ENCODE measurements around the gene GP9.
A peak's percentile ranks its signal among the peaks of the same experiment; 100 is the strongest.

GP9 gene

DNA sequence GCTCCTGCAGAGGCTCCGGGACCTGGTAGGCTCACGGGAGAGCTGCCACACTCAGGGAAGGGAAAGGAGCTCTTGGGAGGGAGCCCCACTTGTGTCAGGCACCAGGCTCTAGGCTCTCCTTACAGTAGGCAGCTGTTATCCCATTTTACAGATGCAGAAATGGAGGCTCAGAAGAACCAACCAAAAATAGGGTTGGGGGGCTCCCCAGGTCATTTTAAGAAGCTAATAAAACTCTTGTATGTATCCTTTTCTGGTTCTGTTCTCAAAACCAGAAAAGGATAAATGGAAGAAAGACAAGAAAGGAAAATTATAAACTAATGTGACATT lies 23.5 kb upstream of the GP9 start:
- TF ChIP-seq, protein P1, sequence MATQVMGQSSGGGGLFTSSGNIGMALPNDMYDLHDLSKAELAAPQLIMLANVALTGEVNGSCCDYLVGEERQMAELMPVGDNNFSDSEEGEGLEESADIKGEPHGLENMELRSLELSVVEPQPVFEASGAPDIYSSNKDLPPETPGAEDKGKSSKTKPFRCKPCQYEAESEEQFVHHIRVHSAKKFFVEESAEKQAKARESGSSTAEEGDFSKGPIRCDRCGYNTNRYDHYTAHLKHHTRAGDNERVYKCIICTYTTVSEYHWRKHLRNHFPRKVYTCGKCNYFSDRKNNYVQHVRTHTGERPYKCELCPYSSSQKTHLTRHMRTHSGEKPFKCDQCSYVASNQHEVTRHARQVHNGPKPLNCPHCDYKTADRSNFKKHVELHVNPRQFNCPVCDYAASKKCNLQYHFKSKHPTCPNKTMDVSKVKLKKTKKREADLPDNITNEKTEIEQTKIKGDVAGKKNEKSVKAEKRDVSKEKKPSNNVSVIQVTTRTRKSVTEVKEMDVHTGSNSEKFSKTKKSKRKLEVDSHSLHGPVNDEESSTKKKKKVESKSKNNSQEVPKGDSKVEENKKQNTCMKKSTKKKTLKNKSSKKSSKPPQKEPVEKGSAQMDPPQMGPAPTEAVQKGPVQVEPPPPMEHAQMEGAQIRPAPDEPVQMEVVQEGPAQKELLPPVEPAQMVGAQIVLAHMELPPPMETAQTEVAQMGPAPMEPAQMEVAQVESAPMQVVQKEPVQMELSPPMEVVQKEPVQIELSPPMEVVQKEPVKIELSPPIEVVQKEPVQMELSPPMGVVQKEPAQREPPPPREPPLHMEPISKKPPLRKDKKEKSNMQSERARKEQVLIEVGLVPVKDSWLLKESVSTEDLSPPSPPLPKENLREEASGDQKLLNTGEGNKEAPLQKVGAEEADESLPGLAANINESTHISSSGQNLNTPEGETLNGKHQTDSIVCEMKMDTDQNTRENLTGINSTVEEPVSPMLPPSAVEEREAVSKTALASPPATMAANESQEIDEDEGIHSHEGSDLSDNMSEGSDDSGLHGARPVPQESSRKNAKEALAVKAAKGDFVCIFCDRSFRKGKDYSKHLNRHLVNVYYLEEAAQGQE (IDR thresholded peaks at IDR 0.05; ENCODE audit: low read depth) = no peak
- TF ChIP-seq TEAD4 (IDR thresholded peaks at IDR 0.05) = no peak
- TF ChIP-seq MAX (IDR thresholded peaks at IDR 0.05) = no peak
- no peak for TF ChIP-seq TAF1 (IDR thresholded peaks at IDR 0.05; ENCODE audit: low read depth)
- TF ChIP-seq YY1 (IDR thresholded peaks at IDR 0.05; ENCODE audit: low read depth) = no peak

DNA sequence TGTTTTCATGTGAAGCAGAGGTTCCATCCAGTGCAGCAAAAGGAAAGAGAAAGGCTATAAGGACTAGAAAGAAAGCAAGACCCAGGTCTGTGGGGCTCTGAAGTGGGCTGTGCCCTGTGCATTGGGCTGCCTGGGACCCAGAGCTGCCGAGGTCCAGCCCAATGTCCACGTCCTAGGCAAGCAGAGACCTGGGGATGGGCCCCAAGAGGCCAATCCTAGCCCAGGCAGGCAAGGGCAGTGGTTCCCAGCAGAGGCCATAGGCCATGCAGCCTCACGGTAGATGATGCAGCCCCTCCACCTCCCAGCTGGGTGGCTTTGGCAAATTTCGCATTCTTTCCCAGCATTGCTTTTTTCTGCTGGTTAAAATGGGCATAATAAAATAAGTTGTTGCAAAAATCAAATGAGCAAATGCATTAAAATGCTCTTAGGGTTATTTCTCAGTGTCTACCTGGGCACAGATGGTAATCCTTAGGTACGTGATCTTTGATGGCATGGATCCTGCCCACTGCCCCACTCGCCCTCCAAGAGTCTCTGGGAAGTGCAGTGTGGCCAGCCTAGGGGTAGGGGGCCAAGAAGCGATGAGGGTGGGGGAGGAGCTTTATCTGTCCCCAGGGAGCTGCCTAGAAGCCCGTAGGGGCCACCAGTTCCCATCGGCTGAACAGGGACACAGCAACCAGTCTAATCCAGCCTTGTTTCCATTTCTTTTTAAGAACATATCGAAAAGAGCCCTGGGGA lies 22.3 kb upstream of the GP9 start:
- TF ChIP-seq, protein P1 (IDR thresholded peaks at IDR 0.05; ENCODE audit: low read depth) = no peak
- TF ChIP-seq MAX (IDR thresholded peaks at IDR 0.05) (no peak), RAD21 (IDR thresholded peaks at IDR 0.05; ENCODE audit: low read depth) (no peak), EGR1 (IDR thresholded peaks at IDR 0.05) (no peak), NFIC (IDR thresholded peaks at IDR 0.05) (no peak), FOXM1 (IDR thresholded peaks at IDR 0.05; ENCODE audit: borderline replicate concordance, low read depth) (no peak), CEBPB (IDR thresholded peaks at IDR 0.05) (no peak), YY1 (IDR thresholded peaks at IDR 0.05; ENCODE audit: low read depth) (no peak), CREB1 (IDR thresholded peaks at IDR 0.05; ENCODE audit: low read depth) (no peak), TAF1 (IDR thresholded peaks at IDR 0.05; ENCODE audit: low read depth) (no peak), EP300 (IDR thresholded peaks at IDR 0.05; ENCODE audit: borderline replicate concordance) (no peak), ZBTB7A (IDR thresholded peaks at IDR 0.05; ENCODE audit: low read depth) (no peak)
- TF ChIP-seq, protein P2, sequence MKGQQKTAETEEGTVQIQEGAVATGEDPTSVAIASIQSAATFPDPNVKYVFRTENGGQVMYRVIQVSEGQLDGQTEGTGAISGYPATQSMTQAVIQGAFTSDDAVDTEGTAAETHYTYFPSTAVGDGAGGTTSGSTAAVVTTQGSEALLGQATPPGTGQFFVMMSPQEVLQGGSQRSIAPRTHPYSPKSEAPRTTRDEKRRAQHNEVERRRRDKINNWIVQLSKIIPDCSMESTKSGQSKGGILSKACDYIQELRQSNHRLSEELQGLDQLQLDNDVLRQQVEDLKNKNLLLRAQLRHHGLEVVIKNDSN (IDR thresholded peaks at IDR 0.05) = no peak

DNA sequence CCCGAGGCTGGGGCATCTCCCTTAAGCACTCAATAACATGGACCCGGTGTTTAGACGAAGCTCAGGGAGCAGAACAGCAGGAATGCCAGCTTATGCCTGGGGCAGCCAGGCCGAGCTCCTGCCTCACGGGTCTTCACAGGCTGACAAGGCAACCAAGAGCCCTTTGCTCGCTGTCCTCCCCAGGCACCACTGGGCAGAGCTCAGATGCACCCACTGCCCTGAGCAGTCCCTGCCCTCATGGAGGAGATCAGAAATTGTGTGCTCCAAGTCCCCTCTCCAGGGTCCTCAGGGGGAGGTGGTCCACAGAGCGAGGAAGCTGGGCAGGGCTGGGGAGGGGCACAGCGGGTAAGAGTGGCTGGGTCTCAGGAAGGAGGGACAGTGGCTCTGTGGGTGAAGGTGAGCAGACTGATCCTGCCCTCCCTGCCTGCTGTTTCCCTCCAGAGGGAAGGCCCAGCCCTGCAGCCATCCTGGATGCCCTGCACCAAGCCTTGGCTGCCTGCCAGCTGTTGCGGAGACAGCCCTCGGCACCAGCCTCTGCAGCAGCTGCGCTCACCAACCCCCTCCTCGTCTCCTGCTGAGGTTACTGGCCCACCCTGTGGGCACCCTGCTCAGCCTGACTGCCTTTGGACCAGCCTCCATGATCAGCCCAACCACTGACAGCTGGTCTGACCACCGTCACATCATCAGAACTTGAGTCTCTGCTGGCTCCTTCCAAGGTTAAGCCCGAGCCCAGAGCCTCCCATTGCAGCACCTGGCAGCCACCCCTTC lies 21.1 kb upstream of the GP9 start:
- TF ChIP-seq RAD21 (IDR thresholded peaks at IDR 0.05; ENCODE audit: low read depth) (no peak), NFIC (IDR thresholded peaks at IDR 0.05) (peak; percentile 51)

GRCh38 chr3:129040039-129040336 lies 20.6 kb upstream of the GP9 start:
- no peak for TF ChIP-seq MAX (IDR thresholded peaks at IDR 0.05)
- TF ChIP-seq CEBPB (IDR thresholded peaks at IDR 0.05) = no peak
- no peak for TF ChIP-seq ZBTB7A (IDR thresholded peaks at IDR 0.05; ENCODE audit: low read depth)
- TF ChIP-seq EGR1 (IDR thresholded peaks at IDR 0.05) = no peak
- no peak for TF ChIP-seq FOXM1 (IDR thresholded peaks at IDR 0.05; ENCODE audit: borderline replicate concordance, low read depth)
- no peak for TF ChIP-seq YY1 (IDR thresholded peaks at IDR 0.05; ENCODE audit: low read depth)
- TF ChIP-seq, protein P2 (IDR thresholded peaks at IDR 0.05) = no peak
- TF ChIP-seq TAF1 (IDR thresholded peaks at IDR 0.05; ENCODE audit: low read depth) = no peak
- TF ChIP-seq NFIC (IDR thresholded peaks at IDR 0.05) = no peak
- TF ChIP-seq TCF12 (IDR thresholded peaks at IDR 0.05; ENCODE audit: low read depth) = no peak
- no peak for TF ChIP-seq EP300 (IDR thresholded peaks at IDR 0.05; ENCODE audit: borderline replicate concordance)
- TF ChIP-seq, protein P1 (IDR thresholded peaks at IDR 0.05; ENCODE audit: low read depth) = no peak
- no peak for TF ChIP-seq CREB1 (IDR thresholded peaks at IDR 0.05; ENCODE audit: low read depth)
